Stomach (tissue), 9 donors: ENCODE data around the gene WDR19. TPM values are rescaled to one million over a fixed set of nuclear protein-coding genes. Genes with fewer than 3 reads are reported as not detected.
A peak's percentile ranks its signal among the peaks of the same experiment; 100 is the strongest.

Source experiments
- DNase-seq, 2 donors: peaks; one replicate each; pipeline versions ENCODE4 v3.0.0 to v3.0.0-alpha.2; 2013 to 2019
- H3K27ac ChIP-seq, 5 donors: fragments of 200-600 bp in 4 of 5; sonication (generic) in 4 of 5; one replicate each; pipeline ENCODE4 v1.5.1; 2013 to 2019; ENCODE audit warnings: mild to moderate bottlenecking in 1 of 5, moderate library complexity in 1 of 5
- H3K27me3 ChIP-seq, 3 donors: fragments of 200-600 bp; sonication (generic); one replicate each; pipeline ENCODE4 v1.5.1; 2017 to 2019; ENCODE audit warnings: mixed run types in 1 of 3
- H3K36me3 ChIP-seq, 4 donors: fragments of 200-600 bp; sonication (generic); 1 replicate in 3 of 4; 2 replicates in 1 of 4; pipeline ENCODE4 v1.5.1; 2016 to 2019
- H3K4me1 ChIP-seq, 4 donors: fragments of 200-600 bp; sonication (generic); one replicate each; pipeline ENCODE4 v1.5.1; 2016 to 2019
- H3K4me3 ChIP-seq, 4 donors: fragments of 200-600 bp; sonication (generic) in 3 of 4; one replicate each; pipeline ENCODE4 v1.5.1; 2016 to 2019; ENCODE audit warnings: mild to moderate bottlenecking in 1 of 4
- H3K9me3 ChIP-seq, 4 donors: fragments of 200-600 bp; sonication (generic); one replicate each; pipeline ENCODE4 v1.5.1; 2016 to 2019
- EP300 ChIP-seq: sonication (generic); formaldehyde crosslinking; IDR thresholded peaks from one replicate; pipeline ENCODE4 v1.6.1; 2017; ENCODE audit warnings: antibody characterized with exemption
- POLR2A ChIP-seq, 4 donors: fragments of 450-650 bp; IDR thresholded peaks; one replicate each; pipeline ENCODE4 v1.6.1; 2016; ENCODE audit warnings: antibody characterized with exemption in 4 of 4, control low read depth in 2 of 4, mild to moderate bottlenecking in 1 of 4, moderate library complexity in 1 of 4
- POLR2AphosphoS5 ChIP-seq, 3 donors: sonication (generic); formaldehyde crosslinking; IDR thresholded peaks; one replicate each; pipeline ENCODE4 v1.6.1; 2016; ENCODE audit warnings: antibody characterized with exemption in 3 of 3
- WGBS, 5 donors: extraction: QIAGEN DNeasy Blood & Tissue Kit in 3 of 5; methylation state at CpG; one replicate each; pipeline versions ENCODE4 v1.1.5 to v1.1.7; 2013 to 2018; 5-methylcytosine and 5-hydroxymethylcytosine counted together
- intact Hi-C: fragments of 100-400 bp; cut with DNase I; formaldehyde crosslinking; loops from one replicate; pipeline ENCODE4 v1.15.1; 2023; ENCODE audit warnings: low total_unique reads
- polyA plus RNA-seq, 3 donors: library from polyadenylated mRNA; stranded (reverse); fragments of 200-250 nt; gene quantifications; one replicate each; pipeline ENCODE4 v1.2.3, GENCODE V29; 2013
- total RNA-seq, 5 donors: library from RNA; depleted of rRNA; stranded (reverse); fragments of >200 nt; gene quantifications; one replicate each; pipeline versions ENCODE4 v1.1.0 to v1.2.3, GENCODE V29; 2014 to 2016
- TF ChIP-seq, protein P1 (sequence below), 7 experiments: fragments of 450-650 bp in 4 of 7; fragments of 200-600 bp in 3 of 7; sonication (generic) in 3 of 7; IDR thresholded peaks; one replicate each; pipeline ENCODE4 v1.5.1; 2016 to 2019; ENCODE audit warnings: antibody characterized with exemption in 7 of 7, control low read depth in 2 of 7, mild to moderate bottlenecking in 1 of 7
- donor health status: healthy with polysubstance abuse.
- donor health status: Bipolar disorder and iron deficiency.
- donor health status: healthy.

The WDR19 gene
- total and polyA plus RNA-seq, 8 donors: 2.3 to 103 (median 25.3) TPM

DNA sequence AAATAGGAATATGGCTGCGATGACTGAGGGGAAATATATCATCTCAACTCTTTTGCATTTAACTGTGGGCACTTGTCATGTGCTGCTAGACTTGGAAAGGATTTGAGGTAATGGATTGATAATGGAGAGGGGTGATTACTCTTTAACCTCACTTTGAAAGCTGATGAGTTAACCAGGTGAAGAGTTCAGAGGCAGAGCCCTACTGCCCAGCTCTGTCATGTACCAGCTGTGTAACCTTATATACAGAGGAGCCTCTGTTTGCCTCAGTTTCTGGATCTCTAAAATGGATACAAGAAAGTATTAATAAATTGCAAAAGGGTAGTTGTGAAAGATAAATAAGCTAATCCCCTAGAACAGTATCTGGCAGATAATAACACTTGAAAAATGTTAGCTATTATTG is 51.5 kb downstream of the WDR19 start:
- Histone ChIP-seq H3K9me3 (no peaks in the 10 kb centered on the region), H3K36me3 (peaks cover 0 to 81% (median 55%) of the 10 kb centered on the region in 4 donors), H3K27me3 (no peaks in the 10 kb centered on the region), H3K4me1 (no peaks in the 10 kb centered on the region), H3K4me3 (no peak overlapping the region), H3K27ac (no peak overlapping the region)
- 91 to 100% (median 97%) methylated on average over 1 of the region's 1 CpG for WGBS, 5 donors
- no peak for DNase-seq
- intact Hi-C loops: no loop called here
- TF ChIP-seq EP300: no peak

DNA sequence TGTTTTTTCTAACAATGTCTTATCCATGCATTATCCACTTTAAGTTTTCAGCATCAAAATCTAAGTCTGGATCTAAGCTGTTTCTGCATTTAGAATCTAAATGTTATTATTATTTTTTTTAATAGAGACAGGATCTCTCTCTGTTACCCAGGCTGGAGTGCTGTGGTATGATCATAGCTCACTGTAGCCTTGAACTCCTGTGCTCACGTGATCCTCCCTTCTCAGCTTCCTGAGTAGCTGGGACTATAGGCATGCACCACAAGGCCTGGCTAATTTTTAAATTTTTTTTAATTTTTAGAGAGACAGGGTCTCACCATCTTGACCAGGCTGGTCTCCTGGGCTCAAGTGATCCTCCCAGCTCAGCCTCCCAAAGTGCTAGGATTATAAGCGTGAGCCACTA is 52.7 kb downstream of the WDR19 start:
- Histone ChIP-seq H3K4me1 (no peaks in the 10 kb centered on the region), H3K27me3 (no peaks in the 10 kb centered on the region), H3K9me3 (no peaks in the 10 kb centered on the region), H3K27ac (no peak overlapping the region), H3K4me3 (no peak overlapping the region), H3K36me3 (peaks cover 0 to 81% (median 54%) of the 10 kb centered on the region in 4 donors)
- intact Hi-C loops: no loop called here
- 87 to 97% (median 93%) methylated on average over 2 of the region's 2 CpGs for WGBS, 5 donors
- DNase-seq: no peak
- TF ChIP-seq, protein P1, sequence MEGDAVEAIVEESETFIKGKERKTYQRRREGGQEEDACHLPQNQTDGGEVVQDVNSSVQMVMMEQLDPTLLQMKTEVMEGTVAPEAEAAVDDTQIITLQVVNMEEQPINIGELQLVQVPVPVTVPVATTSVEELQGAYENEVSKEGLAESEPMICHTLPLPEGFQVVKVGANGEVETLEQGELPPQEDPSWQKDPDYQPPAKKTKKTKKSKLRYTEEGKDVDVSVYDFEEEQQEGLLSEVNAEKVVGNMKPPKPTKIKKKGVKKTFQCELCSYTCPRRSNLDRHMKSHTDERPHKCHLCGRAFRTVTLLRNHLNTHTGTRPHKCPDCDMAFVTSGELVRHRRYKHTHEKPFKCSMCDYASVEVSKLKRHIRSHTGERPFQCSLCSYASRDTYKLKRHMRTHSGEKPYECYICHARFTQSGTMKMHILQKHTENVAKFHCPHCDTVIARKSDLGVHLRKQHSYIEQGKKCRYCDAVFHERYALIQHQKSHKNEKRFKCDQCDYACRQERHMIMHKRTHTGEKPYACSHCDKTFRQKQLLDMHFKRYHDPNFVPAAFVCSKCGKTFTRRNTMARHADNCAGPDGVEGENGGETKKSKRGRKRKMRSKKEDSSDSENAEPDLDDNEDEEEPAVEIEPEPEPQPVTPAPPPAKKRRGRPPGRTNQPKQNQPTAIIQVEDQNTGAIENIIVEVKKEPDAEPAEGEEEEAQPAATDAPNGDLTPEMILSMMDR (IDR thresholded peaks at IDR 0.05): no peak
- TF ChIP-seq EP300 (no peak), POLR2A (IDR thresholded peaks at IDR 0.05) (no peak), POLR2AphosphoS5 (IDR thresholded peaks at IDR 0.05) (no peak)

DNA sequence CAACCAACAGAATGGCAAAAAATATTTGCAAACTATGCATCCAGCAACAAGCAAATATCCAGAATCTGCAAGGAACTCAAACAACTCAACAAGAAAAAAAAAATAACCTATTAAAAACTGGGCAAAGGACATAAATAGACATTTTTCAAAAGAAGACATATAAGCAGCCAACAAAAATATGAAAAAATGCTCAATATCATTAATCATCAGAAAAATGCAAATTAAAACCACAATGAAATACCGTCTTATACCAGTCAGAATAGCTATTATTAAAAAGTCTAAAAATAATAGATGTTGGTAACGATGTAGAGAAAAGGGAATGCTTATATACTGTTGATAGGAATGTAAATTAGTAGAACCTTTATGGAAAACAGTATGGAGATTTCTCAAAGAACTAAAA is 53.4 kb downstream of the WDR19 start:
- Histone ChIP-seq H3K36me3 (peaks cover 0 to 81% (median 52%) of the 10 kb centered on the region in 4 donors), H3K4me1 (no peaks in the 10 kb centered on the region), H3K27me3 (no peaks in the 10 kb centered on the region), H3K27ac (no peak overlapping the region), H3K4me3 (no peak overlapping the region), H3K9me3 (no peaks in the 10 kb centered on the region)
- intact Hi-C loops: no loop called here
- no peak for DNase-seq
- WGBS, 5 donors: 94 to 99% (median 97%) methylated on average over 2 of the region's 2 CpGs
- no peak for TF ChIP-seq EP300
- no peak for TF ChIP-seq POLR2A (IDR thresholded peaks at IDR 0.05)
- TF ChIP-seq POLR2AphosphoS5 (IDR thresholded peaks at IDR 0.05): no peak
- TF ChIP-seq, protein P1 (IDR thresholded peaks at IDR 0.05): no peak

DNA sequence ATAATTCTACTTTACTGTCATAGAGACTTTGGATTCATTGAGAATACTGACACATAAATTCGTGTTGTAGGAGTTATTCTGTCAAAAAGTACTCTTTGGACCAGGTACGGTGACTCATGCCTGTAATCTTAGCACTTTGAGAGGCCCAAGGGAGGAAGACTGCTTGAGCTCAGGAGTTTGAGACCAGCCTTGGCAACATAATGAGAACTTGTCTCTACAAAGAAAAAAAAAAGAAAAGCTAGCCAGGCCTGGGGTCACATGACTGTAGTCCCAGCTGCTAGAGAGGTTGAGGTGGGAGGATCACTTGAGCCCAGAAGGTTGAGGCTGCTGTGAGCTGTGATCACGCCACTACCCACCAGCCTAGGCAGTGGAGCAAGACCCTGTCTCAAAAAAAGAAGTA is 54.9 kb downstream of the WDR19 start:
- H3K4me1 ChIP-seq: no peaks in the 10 kb centered on the region
- peak in 1 of 2 donors; percentile 24 for DNase-seq
- no peaks in the 10 kb centered on the region for H3K9me3 ChIP-seq
- peaks cover 0 to 90% (median 49%) of the 10 kb centered on the region in 4 donors for H3K36me3 ChIP-seq
- 72 to 74% (median 73%) methylated on average over 3 of the region's 3 CpGs for WGBS, 5 donors
- intact Hi-C loops: no loop called here
- H3K4me3 ChIP-seq: no peak overlapping the region
- TF ChIP-seq EP300 (no peak), POLR2AphosphoS5 (IDR thresholded peaks at IDR 0.05) (no peak), POLR2A (IDR thresholded peaks at IDR 0.05) (no peak)
- TF ChIP-seq, protein P1 (IDR thresholded peaks at IDR 0.05): no peak
- H3K27ac ChIP-seq: no peak overlapping the region
- H3K27me3 ChIP-seq: no peaks in the 10 kb centered on the region

DNA sequence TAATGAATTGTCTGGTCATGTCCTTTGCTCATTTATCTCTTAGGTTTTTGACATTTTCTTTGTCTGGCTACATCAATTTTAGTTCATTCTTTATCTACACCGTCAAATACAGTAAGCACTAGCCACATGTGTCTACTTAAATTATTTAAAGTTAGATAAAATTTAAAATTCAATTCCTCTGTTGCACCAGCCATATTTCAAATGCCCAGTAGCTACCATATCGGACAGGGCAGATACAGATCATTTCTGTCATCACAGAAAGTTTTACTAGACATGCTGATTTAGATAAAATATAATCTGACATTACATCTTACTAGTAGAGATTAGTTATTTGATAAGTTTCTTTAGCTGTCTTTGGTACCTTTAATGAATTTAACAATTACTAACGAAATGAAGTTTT is 61.1 kb downstream of the WDR19 start:
- 87 to 93% (median 91%) methylated on average over 3 of the region's 3 CpGs for WGBS, 5 donors
- intact Hi-C loops: no loop called here
- TF ChIP-seq, protein P1 (IDR thresholded peaks at IDR 0.05): no peak
- TF ChIP-seq EP300 (no peak), POLR2A (IDR thresholded peaks at IDR 0.05) (no peak), POLR2AphosphoS5 (IDR thresholded peaks at IDR 0.05) (no peak)

More for the DNA sequence above, 61.1 kb downstream of the WDR19 start:
- Histone ChIP-seq H3K27me3 (no peaks in the 10 kb centered on the region), H3K9me3 (peaks cover 0 to 9% (median 5%) of the 10 kb centered on the region in 4 donors), H3K4me1 (no peaks in the 10 kb centered on the region), H3K36me3 (peaks cover 5 to 77% (median 36%) of the 10 kb centered on the region in 4 donors), H3K4me3 (no peak overlapping the region), H3K27ac (no peak overlapping the region)
- DNase-seq: no peak
